ENCODE data around the gene ELF4.

The ELF4 gene

DNA sequence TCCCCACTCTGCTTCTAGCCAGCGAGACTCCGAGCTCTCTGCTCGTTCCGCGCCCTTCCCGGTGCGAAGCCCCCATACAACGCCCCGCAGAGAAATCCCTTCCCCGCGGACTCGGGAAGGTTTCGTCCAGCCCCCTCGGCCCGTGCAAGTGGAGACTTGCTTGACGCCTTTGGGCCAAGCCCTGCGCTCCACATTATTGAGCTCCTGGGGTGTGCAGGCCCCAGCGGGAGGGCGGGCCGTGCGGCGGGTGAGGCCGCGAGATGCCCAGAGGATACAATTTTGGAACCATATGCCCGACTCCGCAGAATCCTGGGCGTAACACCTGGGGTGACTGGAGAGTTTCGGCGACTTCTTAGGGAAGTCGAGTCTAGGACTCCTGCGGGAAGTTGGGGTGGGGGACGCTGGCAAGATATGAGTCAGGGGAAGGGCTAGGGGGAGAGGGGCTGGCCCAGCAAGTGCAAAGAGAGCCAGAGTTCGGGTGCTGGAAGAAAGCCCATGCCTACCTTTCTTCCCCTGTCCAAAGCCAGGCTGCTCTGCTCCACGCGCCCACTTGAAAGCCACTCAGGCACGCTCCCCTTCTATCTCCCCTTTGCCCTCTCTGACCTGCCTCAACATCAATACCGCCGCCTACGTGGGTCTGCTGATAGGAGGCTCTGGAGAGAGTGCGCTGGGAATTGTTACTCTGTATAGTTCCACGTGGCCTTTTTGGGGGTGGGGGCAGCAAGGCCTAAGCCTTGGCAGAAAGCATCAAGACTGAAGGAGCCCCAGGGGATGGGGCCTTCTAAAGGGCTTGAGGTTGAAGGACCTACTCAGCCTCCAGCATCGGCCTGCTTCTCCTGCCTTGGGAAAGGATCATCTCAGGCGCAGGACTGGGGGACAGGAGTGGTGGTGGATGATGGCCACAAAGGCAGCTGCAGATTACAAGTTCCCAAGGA lies 1.2 kb upstream of the ELF4 start:
- no peak for DNase-seq

DNA sequence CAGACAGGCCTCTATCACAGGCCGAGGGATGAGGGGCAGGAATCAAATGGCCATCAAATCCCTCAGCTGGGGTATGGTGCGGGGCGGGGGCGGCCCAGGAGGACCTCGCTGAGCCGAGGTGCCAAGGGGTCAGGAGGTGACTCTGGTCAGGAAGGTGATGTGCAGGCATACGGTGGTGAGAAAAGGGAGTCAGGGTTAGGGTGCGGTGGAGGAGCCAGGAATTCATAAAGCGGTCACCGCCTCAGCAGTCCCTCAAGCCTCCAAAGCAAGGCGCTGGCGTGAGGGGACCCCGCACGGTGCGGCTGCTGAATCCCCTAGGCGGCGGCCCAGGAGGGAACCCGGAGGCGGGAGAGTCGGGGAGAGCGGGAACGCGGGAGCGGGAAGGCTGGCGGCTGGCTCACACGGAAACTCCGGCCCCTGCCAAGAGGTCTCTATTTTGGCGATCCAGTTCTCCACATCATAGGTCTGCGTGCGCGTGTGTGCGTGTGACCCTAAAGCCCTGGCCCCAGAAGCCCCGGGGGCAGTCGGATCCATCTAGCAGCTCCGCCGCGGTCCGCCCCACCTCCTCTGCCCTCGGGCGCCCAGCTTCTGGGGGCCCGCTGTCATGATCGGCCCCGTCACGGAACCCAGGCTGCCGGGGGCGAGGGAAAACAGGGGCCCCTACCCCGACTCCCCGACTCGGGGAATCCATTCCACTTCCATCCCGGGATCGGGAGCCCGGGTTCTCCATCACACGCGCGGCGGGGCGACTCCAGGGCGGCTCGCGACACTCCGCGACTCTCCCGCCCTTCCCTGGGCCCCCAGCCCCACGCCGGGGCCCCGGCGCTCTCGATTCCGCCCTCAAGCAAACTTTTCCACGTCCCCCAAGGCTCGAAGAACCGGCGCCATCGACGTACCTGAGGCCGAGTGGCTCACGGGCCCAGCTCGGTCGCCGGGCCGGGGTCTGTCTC lies 593 bp downstream of the ELF4 start:
- no peak for DNase-seq

DNA sequence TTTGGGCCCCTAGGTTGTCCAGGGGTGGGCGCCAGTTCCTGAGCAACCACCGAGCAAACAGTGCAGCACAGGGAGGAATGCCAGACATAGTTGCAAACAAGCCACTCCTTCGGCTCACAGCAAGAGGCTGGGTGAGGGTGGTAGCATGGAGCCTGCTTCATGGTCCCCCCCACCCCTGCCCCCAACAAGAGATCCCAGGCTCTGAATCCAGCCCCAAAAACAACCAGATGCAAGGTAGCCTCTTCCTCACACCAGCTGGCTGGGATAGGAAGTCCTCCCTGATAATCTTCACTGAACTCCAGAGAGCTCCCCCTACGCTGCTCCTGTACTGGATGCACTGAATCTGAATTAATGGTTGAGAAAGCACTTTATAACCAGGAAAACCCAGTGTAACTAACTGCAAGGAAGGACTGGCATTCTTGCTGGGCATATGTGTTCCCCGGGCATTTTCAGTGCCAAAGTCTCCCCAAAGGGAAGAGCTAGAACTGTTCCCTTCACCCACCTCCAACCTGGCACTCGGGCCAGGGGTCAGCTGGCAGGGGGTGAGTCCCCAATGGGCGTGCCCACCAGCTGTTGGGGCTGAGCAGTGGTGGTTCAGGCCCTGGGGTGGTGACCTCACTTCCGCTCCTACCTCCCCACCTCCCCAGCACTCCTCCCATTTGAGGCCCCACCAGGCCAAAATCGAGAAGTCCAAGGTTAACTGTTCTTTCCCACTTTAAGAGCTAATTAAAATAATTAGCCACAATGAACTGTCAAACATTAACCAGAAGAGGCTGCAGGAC lies 1.5 kb downstream of the ELF4 start:
- no peak for DNase-seq

DNA sequence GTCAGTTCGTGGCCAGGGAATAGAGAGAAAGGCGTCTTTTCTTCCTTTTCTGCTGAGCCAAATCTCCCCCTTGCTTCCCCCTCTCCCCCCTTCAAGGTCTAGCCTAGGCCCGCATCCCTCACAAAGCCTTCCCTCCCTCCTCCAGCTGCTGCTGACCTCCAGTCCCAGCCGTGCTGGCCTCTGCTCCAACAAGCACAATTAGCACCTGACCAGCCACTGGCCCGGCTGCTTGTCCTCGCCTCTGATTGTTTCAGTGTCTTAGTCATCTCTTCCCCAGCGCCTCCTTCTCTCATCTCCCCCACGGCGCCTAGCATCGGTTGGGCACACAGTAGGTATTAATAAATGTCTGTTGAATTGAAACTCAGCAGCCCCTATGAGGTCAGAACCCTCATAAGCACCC lies 4.2 kb downstream of the ELF4 start:
- no peak for DNase-seq

DNA sequence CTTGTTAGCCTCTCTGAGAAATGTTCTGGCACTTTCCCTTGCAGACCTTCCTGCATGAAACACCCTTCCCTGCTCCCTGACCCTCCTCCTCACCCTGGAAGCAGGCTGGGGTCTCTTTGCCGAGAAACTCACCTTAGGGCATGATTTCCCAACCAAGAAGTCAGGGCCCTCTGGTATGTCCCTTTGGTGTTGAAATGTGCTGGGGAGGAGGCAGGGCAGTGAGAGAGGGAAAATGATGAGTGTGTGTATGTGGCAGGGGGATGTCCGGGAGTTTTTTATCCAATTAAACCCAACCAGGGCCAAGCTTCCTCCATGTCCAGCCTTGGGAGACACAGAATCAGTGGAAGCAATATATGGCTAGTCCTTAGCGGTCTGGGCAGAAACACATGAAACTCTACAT lies 5.1 kb downstream of the ELF4 start:
- DNase-seq, result no peak

DNA sequence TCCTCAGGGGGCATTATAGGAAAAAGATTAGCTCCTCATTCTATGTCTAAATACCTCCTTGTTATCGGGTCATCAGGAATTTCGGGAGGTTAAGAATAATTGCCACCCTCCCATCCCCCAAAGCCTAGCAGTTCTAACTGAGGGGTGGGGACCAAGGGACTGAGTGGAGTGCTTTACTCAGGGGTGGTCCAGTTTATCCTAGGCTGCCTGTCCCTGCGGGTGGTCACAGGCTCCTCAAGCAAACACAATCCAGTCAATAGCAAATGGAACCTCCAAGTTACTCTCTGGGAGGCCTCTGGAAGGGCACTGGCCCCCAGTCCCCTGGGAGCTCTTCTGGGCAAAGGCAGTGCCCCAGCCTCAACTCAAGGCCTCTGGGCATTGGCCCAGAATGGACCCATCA lies 6.7 kb downstream of the ELF4 start:
- no peak for DNase-seq

DNA sequence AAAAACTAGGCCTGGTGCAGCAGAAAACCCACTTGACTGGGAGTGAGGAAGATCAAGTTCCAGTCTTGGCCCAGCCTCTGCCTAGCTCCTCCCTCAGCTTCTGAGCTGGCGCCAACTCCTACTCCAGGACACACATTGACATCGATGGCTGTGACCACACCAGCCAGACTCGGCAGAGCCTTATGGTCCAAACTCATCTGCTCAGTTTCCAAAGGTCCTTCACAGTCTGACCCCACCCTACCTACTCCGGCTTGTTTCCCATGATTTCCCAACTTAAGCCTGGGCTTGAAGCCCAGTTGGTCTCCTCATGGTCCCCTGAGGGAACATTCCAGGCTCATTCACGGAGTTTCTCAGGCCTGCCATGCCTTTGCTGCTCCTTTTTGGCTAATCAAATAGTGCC lies 10.1 kb downstream of the ELF4 start:
- no peak for DNase-seq

DNA sequence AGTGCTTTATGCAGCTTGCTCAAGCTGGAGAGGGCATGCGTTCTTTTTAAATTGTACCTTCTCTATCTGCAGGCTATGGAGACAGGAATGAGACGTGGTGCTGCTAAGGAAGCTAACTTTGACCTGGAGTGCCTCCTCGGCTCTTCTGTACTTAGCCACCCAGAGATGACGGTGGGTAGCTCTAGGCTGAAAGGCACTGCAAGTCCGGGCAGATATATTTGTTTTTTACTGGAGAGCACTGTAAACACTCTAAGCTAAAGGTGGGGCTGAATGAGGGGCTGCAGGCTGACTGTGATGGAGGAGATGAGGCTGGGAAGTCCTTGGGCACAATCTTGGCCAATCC lies 12.1 kb downstream of the ELF4 start:
- DNase-seq, result no peak

DNA sequence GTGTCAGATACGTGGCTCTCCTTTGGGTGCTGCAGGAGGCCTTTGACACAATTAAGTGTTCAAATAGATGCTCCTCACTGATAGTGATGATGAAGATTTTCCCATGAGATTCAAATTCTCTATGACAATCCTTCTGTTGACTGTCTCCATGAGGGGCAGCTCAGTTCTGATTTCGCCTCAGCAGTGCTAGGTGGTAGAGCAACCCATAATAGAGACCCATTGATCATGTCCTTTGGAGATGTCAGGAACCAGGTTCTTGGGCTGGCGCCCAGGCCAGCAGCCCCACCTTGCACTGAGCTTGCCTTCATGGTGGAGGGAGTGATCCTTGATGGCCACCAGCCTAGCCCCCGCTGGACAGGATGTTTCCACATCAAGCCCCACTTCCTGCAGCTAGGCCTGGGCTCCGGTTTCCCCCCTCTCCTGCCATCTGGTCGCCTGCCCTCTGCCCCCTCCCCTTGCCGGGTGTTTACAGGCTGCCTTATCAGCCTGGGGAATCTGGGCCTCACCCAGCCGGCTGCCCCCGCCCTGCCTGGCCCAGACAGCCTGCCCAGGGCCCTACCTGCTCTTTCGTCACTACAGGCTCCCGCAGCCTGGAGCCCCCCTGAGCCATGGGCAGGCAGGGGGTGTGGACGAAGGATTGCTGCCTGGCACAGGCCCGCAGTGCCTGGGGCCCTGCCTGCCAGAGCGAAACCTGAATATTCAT lies 12.6 kb downstream of the ELF4 start:
- DNase-seq, result no peak

DNA sequence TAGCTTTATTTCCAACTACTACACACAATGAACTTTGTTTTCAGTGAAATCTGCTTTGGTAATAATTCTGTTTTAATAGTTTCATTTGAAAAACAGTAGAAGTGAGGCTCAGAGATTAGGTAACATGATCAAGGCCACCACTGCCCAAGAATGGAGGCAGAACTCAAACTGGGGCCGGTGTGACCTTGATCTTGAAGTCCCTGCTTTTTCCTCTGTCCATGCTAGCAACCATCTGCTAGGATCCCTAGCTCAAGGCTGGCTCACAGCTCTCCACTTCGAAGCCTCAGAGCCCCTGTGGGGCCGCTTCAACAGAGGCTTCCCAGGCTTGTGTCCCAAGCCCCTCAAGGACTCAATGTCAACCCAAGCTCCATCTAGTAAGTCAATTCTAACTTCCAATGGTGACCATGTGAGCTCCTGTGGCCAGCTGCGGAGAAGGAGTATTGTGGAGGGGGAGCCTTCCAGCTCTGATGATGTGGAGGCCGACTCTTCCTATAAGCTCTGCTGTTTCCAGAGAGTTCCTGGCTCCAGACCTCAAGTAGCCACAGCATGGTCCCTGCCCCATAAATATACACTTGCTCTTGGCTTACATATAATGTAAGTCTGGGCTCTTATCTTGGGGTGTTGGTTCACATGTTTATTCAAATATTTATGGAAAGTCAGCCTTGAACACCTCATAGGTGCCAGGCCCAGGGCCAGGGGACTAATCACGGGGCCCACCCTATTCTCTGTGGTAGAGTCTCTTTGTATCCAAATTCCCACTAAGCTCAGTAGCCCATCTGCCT lies 14.9 kb downstream of the ELF4 start:
- no peak for DNase-seq

DNA sequence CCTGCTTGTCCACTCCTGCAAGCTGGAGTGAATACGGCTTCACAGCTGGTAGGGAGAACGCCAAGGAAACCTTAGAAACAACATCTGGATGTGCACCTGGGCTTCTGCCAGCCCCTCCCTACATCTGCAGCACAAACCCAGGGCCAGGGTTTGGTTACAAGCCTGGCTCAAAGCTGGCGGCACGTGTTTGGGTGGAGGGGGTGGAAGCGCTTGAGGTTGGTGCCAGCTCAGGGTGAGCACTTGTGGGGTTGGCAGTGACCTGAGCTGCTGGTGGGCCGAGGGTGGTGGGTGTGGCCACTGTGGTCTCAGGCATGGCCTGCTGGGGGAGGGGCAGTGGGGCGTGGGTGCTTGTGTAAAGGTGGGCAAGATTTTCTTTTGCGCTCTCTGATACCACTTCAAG lies 15.6 kb downstream of the ELF4 start:
- DNase-seq, result no peak

DNA sequence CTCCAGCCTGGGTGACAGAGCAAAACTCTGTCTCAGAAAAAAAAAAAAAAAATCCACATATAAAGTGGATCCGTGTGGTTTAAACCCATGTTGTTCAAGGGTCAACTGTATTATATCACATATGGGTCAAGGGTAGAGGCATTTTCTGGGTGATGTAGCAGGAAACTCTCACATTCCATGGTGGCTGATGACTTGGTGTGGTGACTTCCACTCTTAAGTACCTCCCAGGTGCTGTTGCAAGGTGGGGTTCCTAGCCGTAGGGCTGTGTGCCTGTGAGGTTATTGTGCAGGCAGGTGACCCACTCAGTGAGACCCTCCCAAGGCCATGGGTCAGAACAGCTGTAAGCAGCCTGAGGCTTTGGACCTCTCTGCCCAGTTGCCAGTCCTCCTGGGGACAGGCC lies 17.0 kb downstream of the ELF4 start:
- DNase-seq, result no peak

DNA sequence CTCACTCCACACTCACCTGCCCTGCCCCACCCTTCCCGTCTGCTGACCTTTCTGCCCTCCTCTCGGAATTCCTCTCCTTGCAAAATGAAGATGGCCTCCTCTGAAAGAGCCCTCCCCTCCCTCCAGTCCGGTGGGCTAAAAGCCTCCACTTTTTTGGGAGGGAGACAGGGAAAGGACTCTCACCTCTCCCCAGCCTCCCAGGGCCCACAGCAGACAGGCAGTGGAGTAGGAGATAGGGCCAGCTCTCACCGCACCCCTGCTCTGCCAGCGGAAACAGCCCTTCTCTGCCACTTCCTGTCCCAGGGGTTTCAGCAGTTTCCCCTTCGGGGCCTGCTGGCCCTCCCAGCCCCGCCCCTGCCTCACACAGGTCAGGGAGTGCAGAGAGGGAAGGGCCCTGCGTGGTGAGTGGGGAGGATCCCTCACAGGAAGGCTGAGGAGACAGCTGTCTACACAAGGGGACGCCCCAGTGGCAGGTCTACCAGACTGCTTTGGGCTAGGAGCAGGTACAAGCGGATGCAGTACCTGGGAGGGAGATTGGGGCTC lies 18.2 kb downstream of the ELF4 start:
- peak; percentile 89 for DNase-seq

DNA sequence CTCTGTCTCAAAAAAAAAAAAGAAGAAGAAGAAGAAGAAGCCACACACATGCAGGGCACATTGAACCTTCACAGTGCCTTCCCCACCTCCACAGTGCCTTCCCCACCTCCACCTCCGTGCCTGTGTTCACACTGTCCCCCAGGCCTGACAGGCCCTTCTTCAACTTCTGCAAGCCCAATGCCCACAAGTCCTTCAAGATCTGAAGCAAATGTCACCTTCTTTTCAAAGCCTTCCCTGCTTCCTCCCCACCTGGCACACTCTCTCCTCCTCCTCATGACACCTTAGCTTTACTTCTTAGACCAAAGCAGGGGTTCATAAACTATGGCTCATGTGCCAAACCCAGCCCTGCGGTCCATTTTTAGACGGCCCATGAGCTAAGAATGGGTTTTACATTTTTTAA lies 19.9 kb downstream of the ELF4 start:
- no peak for DNase-seq

DNA sequence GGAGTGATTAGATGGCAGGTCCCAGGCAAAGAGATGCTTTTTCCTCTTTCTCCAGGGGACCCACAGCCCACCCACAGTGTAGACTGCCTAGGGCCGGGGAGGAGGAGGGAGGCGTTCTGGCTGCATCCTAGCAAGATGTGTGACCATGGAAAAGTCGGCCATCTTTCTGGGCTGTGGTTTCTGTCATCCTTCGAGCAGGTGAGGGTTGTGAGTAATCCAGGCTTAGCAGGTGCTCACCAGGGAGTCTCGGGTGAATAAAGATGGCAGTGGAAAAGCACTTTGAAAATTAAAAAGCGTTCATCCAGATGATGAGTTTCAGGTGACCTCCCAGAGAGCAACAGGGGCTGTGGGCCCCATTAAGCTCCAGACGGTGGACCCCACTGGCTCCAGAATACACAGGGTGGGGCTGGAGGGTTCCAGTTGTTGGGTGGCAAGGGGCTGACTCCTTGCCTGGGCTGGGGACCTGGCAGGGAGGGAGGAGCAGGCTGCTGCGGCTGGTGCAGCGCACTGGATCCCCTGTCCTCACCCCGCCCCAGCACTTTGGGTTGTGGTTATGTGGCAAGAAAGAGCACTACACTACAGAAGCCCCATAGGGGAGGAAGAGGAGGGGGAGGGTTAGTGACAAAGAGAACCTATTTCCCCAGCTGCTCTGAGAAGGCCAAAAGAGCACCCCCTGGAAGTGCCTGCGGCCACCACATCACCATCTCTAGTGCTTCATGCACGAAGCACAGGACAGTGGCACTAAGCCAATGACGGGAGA lies 23.7 kb downstream of the ELF4 start:
- peak; percentile 71 for DNase-seq

DNA sequence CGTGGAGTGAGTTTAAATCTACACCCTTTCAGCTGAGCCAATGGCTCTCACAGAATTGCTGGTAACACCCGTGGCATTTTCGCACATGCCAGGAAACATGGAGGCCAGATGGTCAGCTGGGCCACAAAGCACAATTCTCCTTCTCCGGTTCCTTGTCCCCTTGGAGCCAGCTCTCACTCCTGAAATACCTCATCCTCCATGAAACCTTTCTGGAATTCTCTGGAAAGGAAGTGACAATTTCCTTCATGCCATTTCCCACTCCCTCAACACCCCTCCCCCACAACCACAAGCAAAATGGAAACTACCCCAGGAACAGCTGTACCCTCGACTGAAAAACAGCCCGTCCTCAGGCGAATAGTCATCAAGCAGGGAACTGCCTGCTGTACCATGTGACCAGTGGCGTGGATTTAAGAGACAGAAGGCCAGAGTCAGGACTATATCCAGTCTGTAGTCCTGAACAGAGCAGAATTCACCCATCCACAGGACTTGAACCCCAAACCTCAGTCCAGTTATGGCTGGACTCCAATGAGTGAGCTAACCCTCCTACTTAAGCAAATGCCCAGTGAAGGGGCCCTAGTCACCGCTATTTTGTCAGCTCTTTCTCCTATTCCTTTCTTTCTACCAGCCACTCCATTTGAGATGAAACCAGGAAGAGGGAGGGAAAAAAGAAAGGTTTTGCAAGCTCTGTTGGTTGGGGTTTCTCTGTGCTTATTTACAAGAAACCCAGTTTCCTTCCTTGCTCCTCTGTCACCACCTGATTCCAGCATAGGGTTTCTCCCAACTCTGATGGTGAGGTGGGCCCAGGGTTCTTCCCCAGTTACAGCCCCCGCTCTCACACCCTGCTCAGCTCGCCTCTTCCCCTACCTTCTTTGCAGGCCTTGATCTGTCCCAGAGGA lies 24.5 kb downstream of the ELF4 start:
- no peak for DNase-seq

DNA sequence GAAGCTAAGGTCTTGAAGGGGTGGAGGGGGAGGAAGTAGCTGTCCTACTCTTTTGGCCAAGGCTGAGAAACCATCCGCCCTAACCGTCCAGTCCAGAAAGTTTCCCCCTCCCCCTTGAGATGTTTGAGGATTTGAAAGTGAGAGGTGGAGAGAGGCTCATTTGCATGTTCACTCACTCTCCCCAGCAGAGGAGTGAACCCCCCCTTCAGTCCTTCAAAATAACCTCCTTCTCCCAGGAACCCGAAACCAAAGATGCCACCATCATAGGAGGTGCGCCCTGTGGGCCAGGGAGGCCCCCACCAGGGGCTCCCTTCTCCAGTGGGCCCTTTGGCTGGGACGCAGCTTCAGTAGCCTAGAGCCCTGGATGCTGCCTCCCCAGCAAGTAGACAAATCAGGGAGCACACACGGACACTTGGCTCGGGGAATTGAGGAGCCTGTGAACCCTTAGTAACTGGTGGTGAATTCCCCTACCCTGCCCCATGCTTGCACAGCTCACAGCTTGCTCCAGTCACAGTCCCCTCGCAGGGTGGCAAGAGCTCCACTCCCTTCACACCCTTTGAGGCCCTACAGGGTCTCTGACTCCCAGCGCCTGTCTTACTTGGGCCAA lies 25.6 kb downstream of the ELF4 start:
- DNase-seq, result no peak

DNA sequence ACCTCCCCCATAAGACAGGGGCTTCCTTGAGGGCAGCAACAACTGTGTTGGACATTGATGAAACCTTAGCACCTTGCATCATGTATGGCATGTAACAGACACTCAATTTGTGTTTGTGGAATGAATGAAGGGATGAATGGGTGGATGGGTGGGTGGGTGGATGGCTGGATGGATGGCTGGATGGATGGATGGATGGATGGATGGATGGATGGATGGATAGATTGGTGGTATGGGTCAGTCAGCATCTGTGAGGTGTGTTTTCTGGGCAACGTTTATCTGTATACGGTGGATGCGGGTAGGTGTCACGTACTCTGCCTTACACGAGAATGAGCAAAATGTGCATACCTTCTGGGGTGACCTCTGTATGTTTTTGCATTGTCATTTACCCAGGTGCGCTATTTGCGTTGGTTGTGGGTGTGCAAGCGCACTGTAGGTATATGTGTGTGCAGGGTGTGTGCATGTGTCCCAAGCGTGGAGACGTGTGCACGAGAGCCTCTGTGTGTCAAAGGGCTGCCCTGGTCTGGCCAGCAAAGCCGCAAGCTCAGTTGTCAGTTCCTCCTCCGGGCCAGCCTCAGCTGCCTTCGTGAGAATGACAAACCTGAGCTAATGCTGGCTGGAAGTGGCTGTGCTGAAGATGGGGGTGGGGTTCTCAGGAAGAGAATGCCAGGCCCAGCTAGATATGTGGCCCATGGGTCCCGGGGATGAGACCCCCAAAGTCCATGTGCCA lies 26.5 kb downstream of the ELF4 start:
- no peak for DNase-seq

Measured in stimulated activated CD4-positive, alpha-beta T cell treated with anti-CD3 and anti-CD28 coated beads, Interleukin-1b, Interleukin-23, amount 100 ng/mL, for 48 hours (primary cell).